ENCODE measurements around the gene LRRFIP1. TPM values are rescaled to one million over a fixed set of nuclear protein-coding genes. Genes with fewer than 3 reads are reported as not detected.

LRRFIP1 gene
- total RNA-seq, 1 donor from 2014 or later, result 40.7 TPM

DNA sequence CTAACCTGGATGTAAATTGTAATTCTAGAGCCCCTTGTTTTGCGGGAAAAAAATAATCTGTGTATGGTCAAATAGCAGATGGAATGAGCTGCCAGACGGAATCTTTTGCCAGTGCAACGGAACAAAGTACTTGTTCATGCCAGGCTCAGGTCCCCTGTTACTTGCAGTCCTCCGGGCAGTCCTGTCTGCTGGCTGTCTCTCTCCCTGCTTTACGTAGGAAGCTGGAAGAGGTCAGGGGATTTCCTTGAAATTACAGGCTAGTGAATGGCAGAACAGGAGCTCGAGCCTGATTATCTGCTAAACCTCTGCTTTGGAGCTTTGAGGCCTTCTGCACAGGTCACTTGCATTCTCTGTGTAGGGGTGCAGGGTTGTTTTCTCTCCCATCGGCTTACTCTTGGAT is 54.8 kb downstream of the LRRFIP1 start:
- H3K36me3 ChIP-seq, result no peaks in the 10 kb centered on the region
- H3K27ac ChIP-seq, result no peak overlapping the region
- H3K4me2 ChIP-seq, result no peak overlapping the region
- no peak for DNase-seq (ENCODE audit: low spot score)
- no peaks in the 10 kb centered on the region for H3F3A ChIP-seq (ENCODE audit: low read depth)
- Mint-ChIP-seq H3K4me3 (no peak overlapping the region), H3K4me1 (peaks cover 5% of the 10 kb centered on the region), H3K9me3 (no peaks in the 10 kb centered on the region), H3K36me3 (peaks cover 13% of the 10 kb centered on the region), H3K27me3 (ENCODE audit: insufficient read depth, low read depth) (peaks cover 5% of the 10 kb centered on the region), H3K27ac (no peak overlapping the region)
- H2AFZ ChIP-seq (replicated peaks), result no peak overlapping the region
- H3K4me3 ChIP-seq, result no peak overlapping the region
- no peak for TF ChIP-seq EZH2 (IDR thresholded peaks at IDR 0.05)
- TF ChIP-seq EZH2phosphoT487 (IDR thresholded peaks at IDR 0.05), result no peak
- TF ChIP-seq, protein P1, sequence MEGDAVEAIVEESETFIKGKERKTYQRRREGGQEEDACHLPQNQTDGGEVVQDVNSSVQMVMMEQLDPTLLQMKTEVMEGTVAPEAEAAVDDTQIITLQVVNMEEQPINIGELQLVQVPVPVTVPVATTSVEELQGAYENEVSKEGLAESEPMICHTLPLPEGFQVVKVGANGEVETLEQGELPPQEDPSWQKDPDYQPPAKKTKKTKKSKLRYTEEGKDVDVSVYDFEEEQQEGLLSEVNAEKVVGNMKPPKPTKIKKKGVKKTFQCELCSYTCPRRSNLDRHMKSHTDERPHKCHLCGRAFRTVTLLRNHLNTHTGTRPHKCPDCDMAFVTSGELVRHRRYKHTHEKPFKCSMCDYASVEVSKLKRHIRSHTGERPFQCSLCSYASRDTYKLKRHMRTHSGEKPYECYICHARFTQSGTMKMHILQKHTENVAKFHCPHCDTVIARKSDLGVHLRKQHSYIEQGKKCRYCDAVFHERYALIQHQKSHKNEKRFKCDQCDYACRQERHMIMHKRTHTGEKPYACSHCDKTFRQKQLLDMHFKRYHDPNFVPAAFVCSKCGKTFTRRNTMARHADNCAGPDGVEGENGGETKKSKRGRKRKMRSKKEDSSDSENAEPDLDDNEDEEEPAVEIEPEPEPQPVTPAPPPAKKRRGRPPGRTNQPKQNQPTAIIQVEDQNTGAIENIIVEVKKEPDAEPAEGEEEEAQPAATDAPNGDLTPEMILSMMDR (IDR thresholded peaks at IDR 0.05), result no peak
- no peak overlapping the region for H3K9ac ChIP-seq
- H3K4me1 ChIP-seq, result no peaks in the 10 kb centered on the region
- no peaks in the 10 kb centered on the region for H3K79me2 ChIP-seq (ENCODE audit: low read depth)
- H3K27me3 ChIP-seq, result no peaks in the 10 kb centered on the region
- no peaks in the 10 kb centered on the region for H4K20me1 ChIP-seq (ENCODE audit: low read depth)
- no peaks in the 10 kb centered on the region for H3K9me3 ChIP-seq (ENCODE audit: low read depth)

GRCh38 chr2:237682856-237683670 is 55.7 kb downstream of the LRRFIP1 start:
- no peak overlapping the region for H3K27ac Mint-ChIP-seq
- Histone ChIP-seq H2AFZ (replicated peaks) (no peak overlapping the region), H3K9ac (no peak overlapping the region), H3K27me3 (no peaks in the 10 kb centered on the region), H3F3A (ENCODE audit: low read depth) (no peaks in the 10 kb centered on the region), H3K36me3 (no peaks in the 10 kb centered on the region), H3K4me1 (no peaks in the 10 kb centered on the region), H3K4me3 (no peak overlapping the region), H4K20me1 (ENCODE audit: low read depth) (no peaks in the 10 kb centered on the region), H3K4me2 (no peak overlapping the region), H3K79me2 (ENCODE audit: low read depth) (no peaks in the 10 kb centered on the region), H3K9me3 (ENCODE audit: low read depth) (no peaks in the 10 kb centered on the region), H3K27ac (no peak overlapping the region)
- H3K9me3 Mint-ChIP-seq, result no peaks in the 10 kb centered on the region
- H3K27me3 Mint-ChIP-seq (ENCODE audit: insufficient read depth, low read depth), result peaks cover 7% of the 10 kb centered on the region
- no peak for DNase-seq (ENCODE audit: low spot score)
- H3K4me3 Mint-ChIP-seq, result no peak overlapping the region
- TF ChIP-seq, protein P1 (IDR thresholded peaks at IDR 0.05), result no peak
- TF ChIP-seq EZH2phosphoT487 (IDR thresholded peaks at IDR 0.05), result no peak
- no peak for TF ChIP-seq EZH2 (IDR thresholded peaks at IDR 0.05)
- peaks cover 11% of the 10 kb centered on the region for H3K4me1 Mint-ChIP-seq
- H3K36me3 Mint-ChIP-seq, result peaks cover 16% of the 10 kb centered on the region

DNA sequence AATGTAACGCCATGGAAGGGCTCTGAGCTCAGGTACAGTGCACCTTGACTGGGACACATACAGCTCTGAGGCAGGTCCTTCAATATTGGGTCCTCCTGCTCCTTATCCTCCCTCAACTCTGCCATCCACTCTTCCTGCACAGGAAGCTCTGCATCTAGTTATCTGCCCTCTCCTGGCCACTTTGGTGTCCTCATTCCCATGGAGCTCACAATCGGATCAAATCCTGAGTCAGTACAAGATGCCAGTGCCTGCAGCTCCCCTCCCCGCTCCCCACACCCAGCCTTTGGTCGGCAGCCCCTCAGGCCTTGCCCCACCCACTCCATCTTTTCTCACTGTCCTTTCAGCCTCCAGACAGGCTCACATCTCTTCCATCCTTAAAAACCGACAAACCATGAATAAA is 58.0 kb downstream of the LRRFIP1 start:
- Histone ChIP-seq H3K4me3 (no peak overlapping the region), H3K4me1 (no peaks in the 10 kb centered on the region), H3K9ac (no peak overlapping the region), H3K36me3 (no peaks in the 10 kb centered on the region), H3K27me3 (peaks cover 7% of the 10 kb centered on the region), H3F3A (ENCODE audit: low read depth) (peaks cover 4% of the 10 kb centered on the region), H3K4me2 (no peak overlapping the region), H3K9me3 (ENCODE audit: low read depth) (no peaks in the 10 kb centered on the region), H4K20me1 (ENCODE audit: low read depth) (no peaks in the 10 kb centered on the region), H2AFZ (replicated peaks) (no peak overlapping the region), H3K79me2 (ENCODE audit: low read depth) (no peaks in the 10 kb centered on the region), H3K27ac (no peak overlapping the region)
- peaks cover 20% of the 10 kb centered on the region for H3K4me1 Mint-ChIP-seq
- peaks cover 12% of the 10 kb centered on the region for H3K27me3 Mint-ChIP-seq (ENCODE audit: insufficient read depth, low read depth)
- H3K4me3 Mint-ChIP-seq, result no peak overlapping the region
- H3K27ac Mint-ChIP-seq, result no peak overlapping the region
- DNase-seq (ENCODE audit: low spot score), result peak; percentile 37
- H3K36me3 Mint-ChIP-seq, result peaks cover 16% of the 10 kb centered on the region
- H3K9me3 Mint-ChIP-seq, result peaks cover 2% of the 10 kb centered on the region
- TF ChIP-seq, protein P1 (IDR thresholded peaks at IDR 0.05), result peak; percentile 20
- no peak for TF ChIP-seq EZH2 (IDR thresholded peaks at IDR 0.05)

All from neural progenitor cell (in vitro differentiated cells).